Keratinocyte (primary cell): ENCODE data around the gene DEFB108B.
"Not testable (repeated sequence)": the region's sequence is repeated elsewhere in the genome, so short reads cannot be mapped to it uniquely, and the experiment has no call there.

Experiments used
- EZH2 ChIP-seq: IDR thresholded peaks from one replicate; pipeline ENCODE4 v1.6.1; 2012; ENCODE audit warnings: inconsistent platforms, mild to moderate bottlenecking, low read length, moderate library complexity
- TF ChIP-seq, protein P1 (sequence below), 3 experiments: IDR thresholded peaks in 1 of 3; conservative IDR thresholded peaks in 1 of 3; optimal IDR thresholded peaks in 1 of 3; 2 replicates in 2 of 3; 3 replicates in 1 of 3; pipeline versions ENCODE3 to v1.5.1; 2011; ENCODE audit warnings: low read length in 3 of 3, mild to moderate bottlenecking in 3 of 3, moderate library complexity in 2 of 3, control low read depth in 1 of 3, inconsistent platforms in 1 of 3; ENCODE audit not compliant: insufficient read depth in 2 of 3; ENCODE audit errors: extremely low read depth in 1 of 3

DNA sequence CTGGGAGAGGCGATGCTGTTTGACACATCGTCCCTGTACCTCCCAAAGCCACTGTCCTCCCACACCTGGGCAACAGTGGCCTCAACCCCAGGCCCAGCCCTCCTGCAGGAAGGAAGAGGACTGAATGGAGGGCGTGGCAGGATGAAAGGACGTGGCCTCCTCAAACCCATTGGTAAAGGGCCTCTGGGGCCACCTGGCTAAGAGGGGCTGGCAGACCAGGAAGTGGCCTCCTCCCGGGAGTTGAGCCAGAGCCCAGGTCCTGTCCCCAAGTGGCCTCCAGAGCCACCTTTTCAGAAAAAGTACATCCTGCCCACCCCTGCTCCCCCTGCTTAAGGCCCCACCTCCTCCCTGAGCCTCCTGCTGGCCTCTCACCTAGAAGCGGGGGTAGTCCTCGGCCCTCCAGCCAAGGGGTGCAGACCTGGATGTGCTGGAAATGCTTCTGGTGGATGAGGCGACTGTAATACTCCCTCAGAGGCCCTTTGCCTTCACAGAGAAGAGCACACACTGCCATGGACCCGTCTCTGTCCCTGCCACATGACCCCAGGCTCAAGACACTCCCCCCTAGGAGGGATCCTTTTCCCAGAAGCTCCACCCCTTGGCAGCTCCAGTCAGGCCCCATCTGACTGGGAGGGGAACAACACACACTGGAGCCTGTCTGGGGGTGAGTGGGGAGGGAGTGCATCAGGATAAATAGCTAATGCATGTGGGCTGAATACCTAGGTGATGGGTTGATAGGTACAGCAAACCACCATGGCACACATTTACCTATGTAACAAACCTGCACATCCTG is 28.6 kb upstream of the DEFB108B start:
- TF ChIP-seq, protein P1, sequence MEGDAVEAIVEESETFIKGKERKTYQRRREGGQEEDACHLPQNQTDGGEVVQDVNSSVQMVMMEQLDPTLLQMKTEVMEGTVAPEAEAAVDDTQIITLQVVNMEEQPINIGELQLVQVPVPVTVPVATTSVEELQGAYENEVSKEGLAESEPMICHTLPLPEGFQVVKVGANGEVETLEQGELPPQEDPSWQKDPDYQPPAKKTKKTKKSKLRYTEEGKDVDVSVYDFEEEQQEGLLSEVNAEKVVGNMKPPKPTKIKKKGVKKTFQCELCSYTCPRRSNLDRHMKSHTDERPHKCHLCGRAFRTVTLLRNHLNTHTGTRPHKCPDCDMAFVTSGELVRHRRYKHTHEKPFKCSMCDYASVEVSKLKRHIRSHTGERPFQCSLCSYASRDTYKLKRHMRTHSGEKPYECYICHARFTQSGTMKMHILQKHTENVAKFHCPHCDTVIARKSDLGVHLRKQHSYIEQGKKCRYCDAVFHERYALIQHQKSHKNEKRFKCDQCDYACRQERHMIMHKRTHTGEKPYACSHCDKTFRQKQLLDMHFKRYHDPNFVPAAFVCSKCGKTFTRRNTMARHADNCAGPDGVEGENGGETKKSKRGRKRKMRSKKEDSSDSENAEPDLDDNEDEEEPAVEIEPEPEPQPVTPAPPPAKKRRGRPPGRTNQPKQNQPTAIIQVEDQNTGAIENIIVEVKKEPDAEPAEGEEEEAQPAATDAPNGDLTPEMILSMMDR (optimal IDR thresholded peaks at IDR 0.05 in 1 of 3, IDR thresholded peaks at IDR 0.05 in 1 of 3, conservative IDR thresholded peaks at IDR 0.05 in 1 of 3; ENCODE audit: extremely low read depth in 1 of 3, insufficient read depth in 2 of 3, low read length in 3 of 3) = not testable (repeated sequence)
- not testable (repeated sequence) for TF ChIP-seq EZH2
